Stomach (tissue), 9 donors: ENCODE results near the gene USP32. TPM values are rescaled to one million over a fixed set of nuclear protein-coding genes. Genes with fewer than 3 reads are reported as not detected.

Experiments
- DNase-seq, 2 donors: peaks; one replicate each; pipeline versions ENCODE4 v3.0.0 to v3.0.0-alpha.2; 2013 to 2019
- H3K27ac ChIP-seq, 5 donors: fragments of 200-600 bp in 4 of 5; sonication (generic) in 4 of 5; one replicate each; pipeline ENCODE4 v1.5.1; 2013 to 2019; ENCODE audit warnings: mild to moderate bottlenecking in 1 of 5, moderate library complexity in 1 of 5
- H3K27me3 ChIP-seq, 3 donors: fragments of 200-600 bp; sonication (generic); one replicate each; pipeline ENCODE4 v1.5.1; 2017 to 2019; ENCODE audit warnings: mixed run types in 1 of 3
- H3K36me3 ChIP-seq, 4 donors: fragments of 200-600 bp; sonication (generic); 1 replicate in 3 of 4; 2 replicates in 1 of 4; pipeline ENCODE4 v1.5.1; 2016 to 2019
- H3K4me1 ChIP-seq, 4 donors: fragments of 200-600 bp; sonication (generic); one replicate each; pipeline ENCODE4 v1.5.1; 2016 to 2019
- H3K4me3 ChIP-seq, 4 donors: fragments of 200-600 bp; sonication (generic) in 3 of 4; one replicate each; pipeline ENCODE4 v1.5.1; 2016 to 2019; ENCODE audit warnings: mild to moderate bottlenecking in 1 of 4
- H3K9me3 ChIP-seq, 4 donors: fragments of 200-600 bp; sonication (generic); one replicate each; pipeline ENCODE4 v1.5.1; 2016 to 2019
- CTCF ChIP-seq, 7 experiments: fragments of 450-650 bp in 4 of 7; fragments of 200-600 bp in 3 of 7; sonication (generic) in 3 of 7; IDR thresholded peaks; one replicate each; pipeline ENCODE4 v1.5.1; 2016 to 2019; ENCODE audit warnings: antibody characterized with exemption in 7 of 7, control low read depth in 2 of 7, mild to moderate bottlenecking in 1 of 7
- EP300 ChIP-seq: sonication (generic); formaldehyde crosslinking; IDR thresholded peaks from one replicate; pipeline ENCODE4 v1.6.1; 2017; ENCODE audit warnings: antibody characterized with exemption
- POLR2A ChIP-seq, 4 donors: fragments of 450-650 bp; IDR thresholded peaks; one replicate each; pipeline ENCODE4 v1.6.1; 2016; ENCODE audit warnings: antibody characterized with exemption in 4 of 4, control low read depth in 2 of 4, mild to moderate bottlenecking in 1 of 4, moderate library complexity in 1 of 4
- POLR2AphosphoS5 ChIP-seq, 3 donors: sonication (generic); formaldehyde crosslinking; IDR thresholded peaks; one replicate each; pipeline ENCODE4 v1.6.1; 2016; ENCODE audit warnings: antibody characterized with exemption in 3 of 3
- WGBS, 5 donors: extraction: QIAGEN DNeasy Blood & Tissue Kit in 3 of 5; methylation state at CpG; one replicate each; pipeline versions ENCODE4 v1.1.5 to v1.1.7; 2013 to 2018; 5-methylcytosine and 5-hydroxymethylcytosine counted together
- intact Hi-C: fragments of 100-400 bp; cut with DNase I; formaldehyde crosslinking; loops from one replicate; pipeline ENCODE4 v1.15.1; 2023; ENCODE audit warnings: low total_unique reads
- polyA plus RNA-seq, 3 donors: library from polyadenylated mRNA; stranded (reverse); fragments of 200-250 nt; gene quantifications; one replicate each; pipeline ENCODE4 v1.2.3, GENCODE V29; 2013
- total RNA-seq, 5 donors: library from RNA; depleted of rRNA; stranded (reverse); fragments of >200 nt; gene quantifications; one replicate each; pipeline versions ENCODE4 v1.1.0 to v1.2.3, GENCODE V29; 2014 to 2016
- donor health status: healthy with polysubstance abuse.
- donor health status: Bipolar disorder and iron deficiency.
- donor health status: healthy.

The USP32 gene
- total and polyA plus RNA-seq, 8 donors: 7.5 to 70.9 (median 16.0) TPM

GRCh38 chr17:60392845-60393702, 1.1 kb upstream of the USP32 start:
- no peaks in the 10 kb centered on the region for H3K27me3 ChIP-seq
- H3K27ac ChIP-seq: peak overlapping the region; percentile 88 to 97 (median 94)
- DNase-seq: peak; percentile 63 to 84
- TF ChIP-seq POLR2AphosphoS5 (IDR thresholded peaks at IDR 0.05): peak in 2 of 3 donors; percentile 15 to 25
- no peak for TF ChIP-seq EP300
- no peaks in the 10 kb centered on the region for H3K36me3 ChIP-seq
- 17 to 19% (median 17%) methylated on average over 17 of the region's 17 CpGs for WGBS, 5 donors
- H3K4me3 ChIP-seq: peak overlapping the region; percentile 78 to 94 (median 92)
- peaks cover 25 to 50% (median 33%) of the 10 kb centered on the region in 4 donors for H3K4me1 ChIP-seq
- no peaks in the 10 kb centered on the region for H3K9me3 ChIP-seq
- intact Hi-C loops: no loop called here

GRCh38 chr17:60391471-60392041, 377 bp downstream of the USP32 start:
- WGBS, 5 donors: 0 to 1% (median 1%) methylated on average over 27 to 36 of the region's 36 CpGs
- no peak for DNase-seq
- peak overlapping the region; percentile 88 to 97 (median 94) for H3K27ac ChIP-seq
- H3K9me3 ChIP-seq: no peaks in the 10 kb centered on the region
- H3K36me3 ChIP-seq: no peaks in the 10 kb centered on the region
- TF ChIP-seq CTCF (IDR thresholded peaks at IDR 0.05): no peak
- no peak for TF ChIP-seq EP300
- TF ChIP-seq POLR2AphosphoS5 (IDR thresholded peaks at IDR 0.05): no peak
- no peak for TF ChIP-seq POLR2A (IDR thresholded peaks at IDR 0.05)
- H3K27me3 ChIP-seq: no peaks in the 10 kb centered on the region
- peaks cover 25 to 65% (median 41%) of the 10 kb centered on the region in 4 donors for H3K4me1 ChIP-seq
- intact Hi-C loops: no loop called here
- H3K4me3 ChIP-seq: peak overlapping the region; percentile 78 to 94 (median 92)

GRCh38 chr17:60390925-60391470, 935 bp downstream of the USP32 start:
- DNase-seq: peak; percentile 30 to 51
- WGBS, 5 donors: 2 to 7% (median 3%) methylated on average over 15 of the region's 15 CpGs
- peaks cover 25 to 66% (median 44%) of the 10 kb centered on the region in 4 donors for H3K4me1 ChIP-seq
- peak overlapping the region; percentile 78 to 94 (median 92) for H3K4me3 ChIP-seq
- intact Hi-C loops: no loop called here
- no peaks in the 10 kb centered on the region for H3K36me3 ChIP-seq
- no peaks in the 10 kb centered on the region for H3K27me3 ChIP-seq
- TF ChIP-seq CTCF (IDR thresholded peaks at IDR 0.05): no peak
- no peak for TF ChIP-seq POLR2A (IDR thresholded peaks at IDR 0.05)
- no peak for TF ChIP-seq EP300
- TF ChIP-seq POLR2AphosphoS5 (IDR thresholded peaks at IDR 0.05): no peak
- H3K9me3 ChIP-seq: no peaks in the 10 kb centered on the region
- peak overlapping the region; percentile 88 to 97 (median 94) for H3K27ac ChIP-seq

- H3K27me3 ChIP-seq: no peaks in the 10 kb centered on the region
- peaks cover 25 to 72% (median 50%) of the 10 kb centered on the region in 4 donors for H3K4me1 ChIP-seq
- WGBS, 5 donors: 48 to 61% (median 58%) methylated on average over 2 of the region's 2 CpGs
- no peaks in the 10 kb centered on the region for H3K9me3 ChIP-seq
- intact Hi-C loops: no loop called here
- H3K4me3 ChIP-seq: peak overlapping the region; percentile 78 to 94 (median 92)
- peak overlapping the region in 4 of 5 donors; percentile 88 to 97 (median 95) for H3K27ac ChIP-seq
- no peaks in the 10 kb centered on the region for H3K36me3 ChIP-seq
- no peak for TF ChIP-seq POLR2A (IDR thresholded peaks at IDR 0.05)
- TF ChIP-seq POLR2AphosphoS5 (IDR thresholded peaks at IDR 0.05): peak in 1 of 3 donors; percentile 64
- no peak for TF ChIP-seq EP300
- no peak for TF ChIP-seq CTCF (IDR thresholded peaks at IDR 0.05)
- DNase-seq: peak in 1 of 2 donors; percentile 12
Observed at GRCh38 chr17:60390186-60390585, 1.7 kb downstream of the USP32 start.
